Effector CD4-positive, alpha-beta T cell (primary cell): ENCODE data around the gene C16orf95.
A peak's percentile ranks its signal among the peaks of the same experiment; 100 is the strongest.

Source experiments
- DNase-seq: peaks from one replicate; pipeline ENCODE4 v3.0.0-alpha.2; 2020

Gene C16orf95

DNA sequence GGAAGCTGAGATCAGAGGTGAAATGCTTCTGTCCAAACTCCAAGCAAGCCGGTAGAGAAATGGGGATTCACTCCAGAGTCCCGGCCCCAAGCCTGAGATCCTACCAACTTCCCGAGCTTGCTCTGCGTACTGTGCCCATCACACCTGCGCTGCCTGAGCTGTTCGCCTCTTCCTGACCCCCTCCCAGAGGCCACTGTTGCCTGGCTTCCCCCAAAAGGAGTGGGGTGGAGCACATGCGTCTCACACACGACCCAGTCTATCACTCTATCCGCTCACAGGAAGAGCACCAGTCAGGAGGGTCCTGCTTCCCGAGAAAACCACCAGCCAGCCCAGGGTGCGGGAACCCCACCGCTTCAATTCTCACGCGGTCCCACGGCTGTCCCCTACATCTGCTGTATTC, 13.5 kb upstream of the C16orf95 start:
- DNase-seq, result no peak

DNA sequence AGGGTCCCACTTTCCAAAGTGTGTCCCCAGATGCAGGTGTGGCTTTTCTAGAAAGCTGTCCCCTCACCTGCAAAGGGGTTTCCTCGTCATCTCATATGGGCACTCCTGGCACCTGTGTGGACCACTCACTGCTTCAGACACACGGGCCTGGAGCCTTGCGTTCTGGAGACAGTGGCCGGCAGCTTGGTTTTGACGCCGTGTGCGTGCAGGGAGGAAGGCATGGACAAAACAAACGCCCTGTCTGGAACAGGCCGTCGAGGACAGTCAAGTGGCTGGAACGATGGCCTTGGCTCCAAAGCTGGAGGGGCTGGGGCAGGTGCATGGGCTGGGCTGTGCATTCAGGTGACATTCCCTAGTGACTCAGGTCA, 13.0 kb upstream of the C16orf95 start:
- DNase-seq, result no peak

DNA sequence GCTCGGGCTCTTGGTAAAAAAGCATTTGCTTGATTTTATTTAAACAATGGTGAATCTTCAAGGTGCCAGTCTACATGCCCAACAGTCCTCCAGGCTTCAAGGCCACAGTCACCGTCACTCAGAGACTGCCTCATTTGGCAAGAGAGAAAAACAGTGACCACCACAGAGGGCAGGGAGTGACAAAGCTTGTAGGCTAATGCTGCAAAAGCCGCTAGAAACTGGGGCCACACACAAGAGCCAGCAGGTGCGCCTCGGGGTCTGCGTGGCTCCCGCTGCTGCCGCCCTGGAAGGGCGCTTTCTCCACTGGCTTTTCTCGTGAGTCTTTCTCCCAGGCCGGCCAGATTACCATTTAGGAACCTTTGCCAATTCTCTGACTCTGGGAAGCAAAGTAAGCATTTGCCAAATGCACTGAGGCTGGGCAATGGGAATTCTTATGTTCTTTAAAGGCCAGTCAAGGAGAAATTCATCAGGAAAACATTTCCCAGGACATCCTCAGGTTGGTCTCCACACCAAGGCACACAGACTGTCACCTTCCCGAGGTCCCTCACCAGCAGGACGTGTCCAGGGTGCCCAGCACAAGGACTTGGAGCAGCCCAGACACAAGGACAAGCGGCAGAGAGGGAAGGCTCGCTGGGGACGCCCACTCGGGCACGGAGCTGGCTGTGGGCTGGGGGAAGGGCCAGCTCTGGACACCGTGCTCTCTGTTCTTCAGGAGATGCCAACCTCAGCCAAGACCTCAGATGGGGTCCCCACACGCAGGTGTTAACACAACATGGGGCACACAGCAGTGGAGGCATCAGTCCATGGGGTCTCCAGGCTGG, 12.5 kb upstream of the C16orf95 start:
- no peak for DNase-seq

DNA sequence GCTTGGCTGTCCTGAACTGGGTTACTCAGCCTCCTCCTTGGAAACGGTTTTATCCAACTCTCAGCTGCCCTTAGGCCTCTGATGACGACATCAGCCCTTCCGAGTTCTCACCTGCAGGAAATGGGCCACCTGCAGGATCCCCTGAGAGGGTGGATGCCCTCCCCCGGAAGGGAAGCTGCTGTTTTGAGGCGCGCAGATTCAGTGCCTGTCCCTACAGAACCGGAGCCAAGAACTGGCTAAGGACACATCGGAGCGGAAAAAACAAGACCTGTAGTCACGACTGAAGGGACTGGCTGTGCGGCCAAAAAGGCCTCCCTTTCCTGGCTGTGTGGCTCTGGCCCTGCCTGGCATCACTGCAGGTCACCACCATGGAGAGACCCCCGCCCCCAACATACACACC, 11.7 kb upstream of the C16orf95 start:
- no peak for DNase-seq

DNA sequence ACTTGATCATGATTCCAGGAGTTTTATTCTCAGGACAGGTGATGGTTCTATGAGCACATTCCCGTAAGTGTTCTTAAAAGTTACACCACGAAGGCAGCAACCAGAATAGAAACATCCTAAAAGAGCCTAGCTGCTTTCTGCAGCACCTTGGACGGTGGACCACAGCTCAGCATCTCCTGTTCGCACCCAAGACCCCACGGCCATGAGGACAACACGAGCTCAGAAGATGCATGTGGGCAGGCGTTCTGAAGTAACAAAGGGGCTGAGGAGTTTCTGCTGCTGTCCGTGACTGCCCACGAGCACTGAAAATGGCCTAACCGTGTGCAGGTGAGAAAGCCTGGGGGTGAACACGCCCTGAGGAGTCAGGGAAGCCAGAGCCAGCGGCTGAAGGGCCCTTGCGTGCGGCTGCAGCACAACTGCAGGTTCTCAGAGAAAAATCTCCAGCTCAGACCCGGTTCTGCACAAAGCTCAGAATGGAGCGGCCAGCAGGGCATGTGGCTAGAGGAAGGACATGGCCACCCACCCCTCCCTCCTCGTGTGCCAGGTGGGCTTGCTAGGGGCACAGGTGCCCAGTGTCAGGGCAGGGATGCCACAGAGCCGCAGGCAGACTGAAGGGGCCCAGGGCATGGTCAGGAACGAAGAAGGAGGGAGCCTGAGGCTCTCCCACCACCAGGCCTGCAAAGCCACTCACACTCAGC, 10.8 kb upstream of the C16orf95 start:
- no peak for DNase-seq

DNA sequence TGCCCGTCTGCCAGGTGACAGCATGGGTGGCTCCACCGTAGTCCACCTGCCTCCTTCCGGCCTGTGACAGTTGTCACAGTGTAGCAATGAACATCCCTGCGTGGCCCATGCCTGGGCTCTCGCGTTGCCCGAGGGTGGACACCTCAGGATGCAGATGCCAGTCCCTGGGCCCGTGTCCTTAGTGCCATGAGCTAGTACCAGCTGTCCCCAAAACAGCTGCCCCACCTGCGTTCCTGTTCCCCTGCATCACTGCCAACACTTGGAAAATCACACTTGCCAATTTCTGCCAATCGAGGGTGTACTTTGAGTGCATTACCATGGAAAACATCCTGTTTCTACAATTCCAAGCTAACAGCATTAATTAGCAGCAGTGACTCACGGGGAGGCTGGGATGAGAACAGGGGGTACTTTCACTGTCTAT, 9.0 kb upstream of the C16orf95 start:
- DNase-seq, result no peak

DNA sequence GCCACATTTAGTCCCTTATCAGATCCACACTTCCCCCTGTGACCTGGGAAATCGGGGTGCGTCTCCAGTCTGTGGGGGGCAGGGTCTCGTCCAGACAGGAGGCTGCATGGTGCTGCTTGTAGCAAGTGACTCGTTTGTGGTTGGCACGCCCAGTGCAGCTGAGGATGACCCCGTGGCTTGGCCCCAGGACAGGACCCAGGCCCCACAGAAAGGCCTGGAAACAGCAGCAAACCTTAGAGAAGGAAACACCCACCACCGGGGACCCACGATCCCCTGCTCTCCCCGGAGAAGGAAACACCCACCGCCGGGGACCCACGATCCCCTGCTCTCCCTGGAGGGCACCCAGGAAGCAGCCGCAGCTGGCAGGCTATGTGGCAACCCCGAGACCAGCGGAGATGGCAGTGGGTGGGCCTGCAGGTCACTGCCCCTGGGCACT, 8.2 kb upstream of the C16orf95 start:
- DNase-seq, result no peak

DNA sequence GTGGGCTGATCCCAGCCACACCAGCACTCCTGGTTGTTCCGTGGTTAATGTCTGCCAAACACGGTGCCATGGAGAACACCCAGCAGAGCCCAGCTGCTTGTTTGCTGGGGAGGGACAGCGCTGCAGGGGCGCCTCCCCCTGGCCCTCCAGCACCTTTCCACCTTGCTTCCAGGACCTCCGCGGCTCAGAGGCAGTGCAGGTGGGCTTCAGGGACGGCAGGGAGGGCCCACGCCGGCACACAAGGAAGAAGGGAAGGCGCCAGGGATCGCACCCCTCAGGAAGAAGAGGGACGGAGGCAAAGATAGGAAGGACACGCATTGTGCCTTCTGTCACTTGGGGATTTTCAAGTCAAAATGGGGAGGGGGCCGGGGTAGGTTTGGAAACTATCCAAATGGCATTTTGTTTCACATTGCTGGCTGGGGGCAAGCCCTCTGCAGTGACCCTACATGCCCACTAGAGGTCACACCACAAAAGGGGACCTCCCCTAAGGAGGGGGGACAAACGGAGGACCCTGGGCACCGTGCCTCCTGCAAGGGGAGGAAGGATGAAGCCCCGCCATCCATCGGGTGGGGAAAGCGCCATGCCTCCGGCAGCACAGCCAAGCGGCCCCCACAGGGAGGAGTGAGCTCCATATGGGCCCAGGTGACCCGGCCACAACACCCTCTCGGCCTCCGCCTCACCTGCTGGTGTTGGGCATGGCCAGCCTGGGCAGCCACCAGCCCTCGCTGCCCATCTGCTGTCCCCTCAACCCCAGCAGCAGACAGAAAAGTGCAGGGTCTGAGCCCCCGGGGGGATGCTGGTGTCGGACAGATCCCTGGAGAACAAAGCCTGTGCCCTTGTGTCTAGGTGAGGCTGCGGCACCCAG, 7.5 kb upstream of the C16orf95 start:
- peak; percentile 34 for DNase-seq

DNA sequence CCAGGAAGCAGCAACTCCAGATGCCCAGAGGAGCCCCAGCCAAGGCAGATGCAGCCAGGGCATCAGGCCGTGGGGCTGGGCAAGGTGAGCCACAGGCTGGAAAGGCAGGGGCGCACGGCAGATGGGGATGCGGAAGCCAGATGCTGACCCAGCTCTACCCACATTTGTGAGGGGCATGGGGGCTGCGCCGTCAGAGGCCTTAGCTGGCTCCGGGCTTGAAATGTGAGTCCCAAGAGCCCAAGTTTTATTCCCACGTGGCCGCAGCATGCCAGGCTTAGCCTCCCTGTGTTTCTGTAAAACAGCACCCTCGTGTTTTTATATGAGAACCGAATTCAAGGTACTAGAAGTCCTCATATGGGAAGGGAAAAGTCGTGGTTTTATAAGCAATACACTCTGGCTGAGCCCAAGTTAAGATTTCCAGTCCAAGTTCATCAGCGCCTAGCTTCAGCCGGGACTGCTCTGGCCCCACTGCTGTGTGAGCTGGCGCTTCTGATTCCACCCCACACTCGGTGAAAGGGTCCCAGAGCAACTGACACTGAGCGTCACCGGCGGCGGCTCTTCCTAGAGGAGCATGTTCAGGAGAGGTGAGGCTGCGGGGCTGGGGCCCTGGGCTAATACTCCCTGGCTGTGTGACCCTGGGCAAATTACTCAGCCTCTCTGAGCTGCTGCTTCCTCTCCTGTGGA, 6.7 kb upstream of the C16orf95 start:
- no peak for DNase-seq

DNA sequence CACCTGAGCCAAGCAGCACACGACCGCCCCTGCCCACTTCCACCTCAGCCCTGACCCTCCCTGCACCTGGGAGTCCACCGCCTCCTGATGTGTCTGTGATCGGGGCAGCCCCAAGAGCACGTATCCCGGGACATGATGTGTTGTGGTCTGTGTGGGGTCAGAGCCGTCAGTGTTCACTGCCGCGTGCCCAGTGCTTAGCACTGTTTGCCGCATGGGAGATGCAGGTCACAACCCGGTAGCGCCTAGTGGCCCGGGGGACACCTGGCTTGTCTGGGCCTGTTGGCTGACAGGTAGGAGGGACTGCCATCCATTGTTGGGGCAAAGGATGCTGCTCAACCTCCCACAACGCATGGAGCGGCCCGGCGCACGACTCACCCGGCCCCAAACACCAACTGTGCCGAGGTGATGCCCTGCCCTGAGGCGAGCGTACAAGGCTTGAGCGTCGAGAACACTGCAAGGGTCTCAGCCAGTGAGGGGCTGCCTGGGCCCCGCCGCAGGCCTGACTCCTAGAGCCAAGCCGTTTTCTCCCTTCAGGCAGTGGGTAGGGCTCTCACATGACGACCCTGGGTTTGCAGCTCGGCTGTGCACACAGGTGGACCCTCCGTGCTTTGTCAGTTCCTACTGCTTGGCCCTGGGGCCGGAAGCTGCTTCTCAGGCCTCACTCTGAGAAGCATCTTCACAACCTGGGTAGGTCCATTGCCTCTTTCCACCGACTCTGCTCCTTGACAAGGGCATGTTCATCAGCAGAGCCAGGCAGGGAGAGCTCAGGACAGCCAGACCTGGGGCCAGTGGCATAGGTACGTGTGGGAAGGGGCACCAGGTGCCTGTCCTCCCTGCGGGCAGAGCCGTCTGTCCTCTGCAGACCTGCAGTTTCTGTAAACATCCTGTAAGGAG, 5.9 kb upstream of the C16orf95 start:
- DNase-seq, result no peak

DNA sequence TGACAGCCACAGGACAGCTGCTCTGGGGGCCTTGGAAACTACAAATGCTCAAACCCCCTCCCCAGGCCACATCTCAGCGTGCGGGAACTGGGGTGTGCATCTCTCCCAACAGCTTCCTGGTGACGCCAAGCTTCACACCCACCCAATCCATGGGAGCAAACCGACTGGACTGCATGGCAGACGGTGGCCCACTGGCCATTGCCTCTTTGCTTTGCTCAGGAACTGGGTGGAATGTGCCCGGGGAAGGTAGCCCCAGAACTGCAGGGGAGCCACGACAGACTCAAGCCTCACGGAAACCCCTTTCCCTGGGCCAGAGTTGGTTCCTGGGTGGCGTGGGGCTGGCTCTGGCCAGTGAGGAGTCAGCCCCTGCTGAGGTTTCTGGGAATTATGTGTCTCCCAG, 5.2 kb upstream of the C16orf95 start:
- no peak for DNase-seq

DNA sequence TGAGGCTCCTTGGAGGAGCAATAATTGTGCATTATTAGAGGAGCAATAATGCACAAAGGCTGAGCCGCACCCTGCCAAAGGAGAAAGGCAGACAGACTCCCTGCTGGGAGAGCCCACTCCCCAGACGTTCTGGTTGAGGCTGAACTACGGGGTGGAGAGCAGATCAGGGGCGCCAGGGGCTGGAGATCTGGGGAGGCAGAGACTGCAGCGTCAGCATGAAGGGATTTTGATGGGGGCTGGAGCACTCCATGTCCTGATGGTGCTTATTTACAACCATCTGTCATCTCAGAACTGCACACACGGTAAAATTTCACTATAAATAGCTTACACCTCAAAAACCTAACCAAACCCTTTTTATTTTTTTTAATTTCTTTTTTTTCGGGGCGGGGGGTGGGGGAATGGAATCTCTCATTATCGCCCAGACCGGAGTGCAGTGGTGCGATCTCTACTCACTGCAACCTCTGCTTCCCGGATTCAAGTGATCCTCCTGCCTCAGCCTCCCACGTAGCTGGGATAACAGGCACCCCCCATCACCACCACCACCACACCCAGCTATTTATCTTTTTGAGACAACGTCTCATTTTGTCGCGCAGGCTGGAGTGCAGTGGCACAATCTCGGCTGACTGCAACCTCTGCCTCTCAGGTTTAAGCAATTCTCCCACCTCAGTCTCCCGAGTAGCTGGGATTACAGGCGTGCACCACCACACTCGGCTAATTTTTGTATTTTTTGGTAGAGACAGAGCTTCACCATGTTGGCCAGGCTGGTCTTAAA, 4.3 kb upstream of the C16orf95 start:
- DNase-seq, result no peak

DNA sequence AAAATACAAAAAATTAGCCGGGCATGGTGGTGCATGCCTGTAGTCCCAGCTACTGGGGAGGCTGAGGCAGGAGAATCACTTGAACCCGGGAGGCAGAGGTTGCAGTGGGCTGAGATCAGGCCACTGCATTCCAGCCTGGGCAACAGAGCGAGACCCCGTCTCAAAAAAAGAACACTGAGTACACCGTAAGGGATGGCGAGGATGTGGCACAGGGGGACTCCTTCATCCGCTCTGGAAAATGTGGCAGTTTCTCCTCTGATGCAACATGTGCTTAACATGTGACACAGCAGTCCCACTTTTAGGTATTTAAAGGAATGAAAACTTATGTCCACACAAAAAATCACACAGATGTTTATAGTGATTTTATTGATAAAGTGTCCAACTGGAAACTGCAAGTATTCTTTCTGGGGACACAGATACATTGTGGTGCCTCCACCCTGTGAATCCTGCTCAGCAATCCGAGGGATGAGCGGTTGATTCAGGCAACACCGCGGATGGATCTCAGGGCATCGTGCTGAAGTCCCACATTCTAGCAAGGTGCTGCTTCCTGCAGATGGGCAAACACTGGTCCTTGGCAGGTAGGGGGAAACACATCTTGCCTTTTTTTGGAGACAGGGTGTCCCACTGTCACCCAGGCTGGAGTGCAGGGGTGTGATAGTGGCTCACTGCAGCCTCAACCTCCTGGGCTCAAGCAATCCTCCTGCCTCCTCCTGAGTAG, 3.5 kb upstream of the C16orf95 start:
- DNase-seq, result no peak

DNA sequence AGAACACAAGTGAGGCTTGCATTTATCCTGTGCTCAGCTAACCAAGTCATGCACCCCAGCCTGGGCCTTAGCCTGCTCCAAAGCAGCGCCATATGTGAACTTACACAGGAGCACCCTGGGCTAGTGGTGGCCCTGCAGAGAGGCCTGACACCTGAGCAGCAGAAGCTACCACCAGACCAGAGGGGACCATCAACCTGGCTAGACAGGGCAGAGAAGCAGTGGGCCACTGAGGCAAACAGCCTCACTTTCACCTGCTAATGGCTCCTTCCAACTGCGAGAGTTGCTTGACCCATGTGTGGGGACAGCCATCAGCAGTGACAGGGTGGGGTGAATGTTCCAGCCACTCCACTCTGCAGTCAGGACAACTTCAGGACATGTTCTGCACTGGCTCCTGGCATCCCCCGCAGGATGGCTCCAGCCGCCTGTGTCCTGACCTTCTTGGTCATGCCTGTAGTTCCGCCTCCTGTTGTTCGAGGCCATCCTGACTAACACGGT, 2.9 kb upstream of the C16orf95 start:
- DNase-seq, result no peak

DNA sequence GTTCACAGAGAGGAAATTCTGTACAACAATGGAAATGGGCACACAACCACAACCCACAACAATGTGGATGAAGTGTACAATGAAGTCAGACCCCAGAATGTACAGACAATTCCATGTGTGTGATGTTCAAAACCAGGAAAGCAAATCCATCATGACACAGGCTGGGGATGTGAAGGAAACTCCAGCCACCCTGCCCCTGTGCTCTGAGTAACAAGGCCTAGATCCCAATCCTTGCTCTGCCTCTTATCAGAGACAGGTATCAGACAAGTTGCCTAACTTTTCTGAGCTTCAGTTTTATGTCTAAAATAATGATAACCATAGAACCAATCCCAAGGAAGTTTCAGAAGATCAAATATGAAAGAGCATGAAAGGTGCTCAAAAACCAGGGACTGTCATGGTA, 1.8 kb upstream of the C16orf95 start:
- no peak for DNase-seq

DNA sequence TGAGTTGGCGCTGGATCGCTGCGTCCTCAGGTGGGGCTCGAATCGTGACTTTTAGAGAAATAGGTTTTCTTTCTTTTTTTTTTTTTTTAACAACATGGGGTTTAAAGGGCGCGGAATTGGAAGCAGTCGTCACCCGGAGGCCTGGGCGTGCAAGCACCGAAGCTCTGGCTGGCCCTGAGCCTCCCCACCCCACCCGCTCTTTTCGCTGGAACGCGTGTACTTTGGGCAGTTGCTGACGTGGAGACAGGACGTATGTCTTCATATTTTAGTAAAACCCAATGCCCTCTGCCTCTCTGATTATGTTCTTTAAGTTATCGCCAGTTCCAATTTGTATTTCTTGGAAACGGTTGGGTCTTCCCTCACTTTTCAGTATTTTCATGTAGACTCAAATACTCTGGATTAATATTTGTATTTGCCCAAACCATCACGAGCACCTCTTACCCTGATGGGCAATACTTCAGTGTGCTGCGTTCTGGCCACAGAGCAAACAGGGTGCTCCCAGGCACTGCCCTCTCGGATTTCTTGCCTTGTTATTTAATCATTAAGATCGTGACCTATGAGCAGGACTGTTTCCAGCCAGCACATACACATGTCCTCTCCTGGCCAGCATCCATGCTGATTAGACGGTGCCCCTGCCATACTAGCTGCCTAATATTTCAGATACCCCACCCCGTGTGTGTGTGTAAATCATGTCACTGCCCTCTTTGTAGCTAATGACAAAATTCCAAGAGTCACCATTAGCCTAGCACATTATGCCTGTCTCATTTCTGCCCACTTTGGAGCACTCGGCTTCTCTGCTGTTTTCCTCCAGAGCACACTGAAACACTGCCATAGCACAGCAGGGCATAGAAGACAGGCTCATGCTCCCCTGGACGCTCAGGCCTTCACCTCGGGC, 805 bp upstream of the C16orf95 start:
- no peak for DNase-seq

DNA sequence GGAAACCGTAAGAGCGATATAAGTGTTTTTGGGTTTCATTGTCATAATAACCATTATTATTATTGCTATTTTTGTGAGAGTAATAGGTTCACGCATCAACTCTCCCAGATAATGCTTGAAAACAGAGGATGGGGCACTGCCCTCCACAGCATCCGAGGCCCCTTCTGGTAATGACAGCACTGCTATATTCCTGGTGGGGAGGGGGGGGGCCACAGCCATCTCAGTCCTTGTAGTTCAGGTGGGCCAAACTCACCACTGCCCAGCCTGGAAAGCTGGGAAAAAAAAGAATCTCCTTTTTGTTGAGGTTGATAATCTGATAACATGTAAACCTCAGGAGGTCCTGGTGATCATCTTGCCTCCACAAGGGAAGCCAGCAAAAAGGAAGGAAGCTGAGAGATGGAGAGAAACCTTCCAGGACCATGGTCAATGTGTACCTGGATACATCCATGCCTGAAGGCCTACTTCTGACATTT, 706 bp downstream of the C16orf95 start:
- no peak for DNase-seq

DNA sequence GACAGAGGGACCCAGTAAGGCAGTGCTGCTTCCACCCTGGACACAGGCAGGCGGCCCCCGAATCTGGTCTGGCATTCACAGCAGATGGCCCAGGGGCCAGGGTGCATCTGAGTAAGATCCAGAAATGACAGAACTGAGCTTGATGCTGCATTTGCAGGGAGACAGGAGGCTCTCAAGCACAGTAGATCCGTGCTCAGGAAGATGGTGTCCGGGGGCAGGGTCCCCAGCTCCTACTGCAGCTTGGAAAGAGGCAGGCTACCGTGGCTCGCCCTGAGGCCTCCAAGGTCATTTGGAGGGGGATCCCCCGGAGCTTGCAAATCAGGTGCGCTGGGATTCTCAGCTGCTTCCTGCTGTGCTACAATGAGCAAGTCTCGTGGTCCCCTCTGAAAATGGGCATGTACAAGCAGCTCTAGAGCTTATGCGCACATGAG, 2.2 kb downstream of the C16orf95 start:
- no peak for DNase-seq

DNA sequence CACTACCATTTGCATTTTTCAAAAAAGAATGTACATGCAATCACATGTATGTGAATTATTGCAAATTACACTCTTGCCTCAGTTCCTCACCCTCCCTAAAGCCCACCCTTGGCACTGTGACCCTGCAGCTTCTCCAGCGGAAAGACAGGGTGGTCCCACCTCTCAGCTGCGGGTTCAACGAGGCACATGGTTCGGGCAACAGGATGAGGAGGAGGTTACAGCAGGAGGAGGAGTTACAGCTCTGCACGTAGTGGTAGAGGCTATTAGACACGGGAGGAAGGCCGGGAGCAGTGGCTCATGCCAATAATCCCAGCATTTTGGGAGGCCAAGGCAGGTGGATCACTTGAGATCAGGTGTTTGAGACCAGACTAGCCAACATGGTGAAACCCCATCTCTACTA, 5.2 kb downstream of the C16orf95 start:
- no peak for DNase-seq
